HCT116 (cell line): Measurements from ENCODE around the gene AGAP1.

Experiments used
- CEBPB ChIP-seq: IDR thresholded peaks from 2 replicates; pipeline ENCODE4 v1.6.1; 2012; ENCODE audit warnings: low read depth
- CTCF ChIP-seq, 3 experiments: fragments of 200-600 bp in 1 of 3; sonication (generic) in 1 of 3; IDR thresholded peaks in 2 of 3; conservative IDR thresholded peaks in 1 of 3; 2 replicates each; pipeline ENCODE4 v1.5.1; 2012 to 2017; ENCODE audit warnings: low read depth in 2 of 3, low read length in 2 of 3, antibody characterized with exemption in 1 of 3, borderline replicate concordance in 1 of 3, control low read depth in 1 of 3, mild to moderate bottlenecking in 1 of 3, mixed read lengths in 1 of 3, mixed run types in 1 of 3, moderate library complexity in 1 of 3; ENCODE audit not compliant: insufficient read depth in 1 of 3
- EZH2 ChIP-seq: fragments of 200-600 bp; sonication (generic); IDR thresholded peaks from 2 replicates; pipeline ENCODE4 v1.6.1; 2017; ENCODE audit warnings: antibody characterized with exemption, mixed run types
- SIN3A ChIP-seq: IDR thresholded peaks from 2 replicates; pipeline ENCODE4 v1.6.1; 2012; ENCODE audit warnings: low read depth
- ZNF274 ChIP-seq: fragments of 200-500 bp; sonication (Bioruptor generic); IDR thresholded peaks from 2 replicates; pipeline ENCODE4 v1.6.1; 2014; ENCODE audit warnings: mild to moderate bottlenecking, low read depth, low read length, inconsistent platforms

DNA sequence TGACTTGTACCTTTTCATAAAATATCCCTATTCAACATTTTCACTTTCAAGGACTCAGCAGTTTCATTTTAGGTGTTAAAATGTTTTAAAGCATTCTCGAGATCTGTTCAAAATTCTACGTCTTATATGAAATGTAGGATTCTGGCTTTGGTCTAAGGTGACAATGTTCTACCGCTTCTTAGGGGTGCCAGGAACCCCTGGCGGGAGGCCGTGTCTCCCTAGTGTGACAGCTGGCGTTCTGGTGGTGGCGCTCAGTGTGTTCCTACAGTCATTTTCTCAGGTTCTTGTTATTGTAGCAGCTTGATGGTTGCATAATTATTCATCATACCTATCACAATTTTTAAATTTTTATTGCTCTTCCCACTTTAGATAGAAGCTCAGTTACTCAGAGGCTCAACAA is 204.6 kb downstream of the AGAP1 start:
- TF ChIP-seq CEBPB (no peak), ZNF274 (no peak), CTCF (IDR thresholded peaks at IDR 0.05 in 2 of 3, conservative IDR thresholded peaks at IDR 0.05 in 1 of 3; ENCODE audit: borderline replicate concordance in 1 of 3, insufficient read depth in 1 of 3, low read depth in 2 of 3, low read length in 2 of 3) (no peak), EZH2 (no peak), SIN3A (no peak)
